Astrocyte (in vitro differentiated cells and primary cell): ENCODE data around the gene CTNNA2.

Experiments used
- CTCF ChIP-seq: IDR thresholded peaks from 2 replicates; pipeline ENCODE4 v1.5.1; 2011; ENCODE audit warnings: low read depth, mild to moderate bottlenecking, inconsistent platforms, low read length, moderate library complexity; ENCODE audit not compliant: insufficient read depth
- EZH2 ChIP-seq: IDR thresholded peaks from 2 replicates; pipeline ENCODE4 v1.6.1; 2012; ENCODE audit warnings: mild to moderate bottlenecking, low read length, inconsistent platforms; ENCODE audit not compliant: insufficient read depth

DNA sequence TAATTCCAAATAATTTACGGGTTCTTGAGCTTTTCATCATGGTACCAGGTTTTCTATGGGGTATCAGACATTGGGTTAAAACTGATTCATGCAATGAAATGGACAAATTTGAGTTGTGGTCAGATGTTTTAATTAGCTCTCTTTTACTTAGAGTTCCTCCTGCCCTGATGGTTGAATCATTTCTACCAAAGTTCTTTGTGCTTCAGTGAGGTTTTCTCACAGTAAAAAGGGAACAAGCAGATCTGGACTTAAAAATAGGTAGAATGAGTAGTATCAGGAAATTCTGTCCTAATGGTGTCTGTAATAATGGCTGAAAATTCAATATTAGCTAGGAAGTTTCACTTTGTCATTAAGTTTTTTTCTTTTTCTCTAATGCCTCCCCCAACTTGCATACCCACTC is 951.4 kb downstream of the CTNNA2 start:
- TF ChIP-seq CTCF (no peak), EZH2 (no peak)
